A673 (cell line): Measurements from ENCODE around the gene LTA. TPM values are rescaled to one million over a fixed set of nuclear protein-coding genes. Genes with fewer than 3 reads are reported as not detected.

Experiments used
- BruUV-seq: library from RNA; stranded (reverse); fragments of 400-500 nt; replicated peaks from 2 replicates; lab custom pipeline; 2021; lab: Mats Ljungman, UMichigan
- CTCF ChIA-PET: fragments of 300-600 bp; sonication (Branson Sonifier 250); formaldehyde crosslinking; loops from one replicate; lab custom pipeline; 2022; ENCODE audit warnings: antibody characterized with exemption; lab: Charles Lee
- POLR2A ChIA-PET: fragments of 300-600 bp; sonication (Branson Sonifier 250); formaldehyde crosslinking; loops from one replicate; lab custom pipeline; 2022; ENCODE audit warnings: antibody characterized with exemption; ENCODE audit not compliant: low non-redundant PET; lab: Charles Lee
- DNase-seq: peaks from one replicate; pipeline ENCODE4 v3.0.0-alpha.2; 2015; ENCODE audit warnings: low spot score
- H3K27ac ChIP-seq: fragments of 200-600 bp; sonication (generic); 2 replicates; pipeline ENCODE4 v1.5.1; 2016; ENCODE audit warnings: mixed run types, low read depth, mild to moderate bottlenecking, mixed read lengths, antibody characterized with exemption, low read length; ENCODE audit not compliant: poor library complexity, severe bottlenecking
- H3K27me3 ChIP-seq: fragments of 200-600 bp; sonication (generic); replicated peaks from 2 replicates; pipeline ENCODE4 v1.6.1; 2017; ENCODE audit warnings: mixed run types, low read depth, mild to moderate bottlenecking, mixed read lengths, antibody characterized with exemption, low read length; ENCODE audit not compliant: insufficient read depth, poor library complexity
- H3K36me3 ChIP-seq: fragments of 200-600 bp; sonication (generic); 2 replicates; pipeline ENCODE4 v1.6.1; 2016; ENCODE audit warnings: mixed run types, mild to moderate bottlenecking, mixed read lengths, antibody characterized with exemption, low read length; ENCODE audit not compliant: insufficient read depth, poor library complexity, severe bottlenecking
- H3K4me1 ChIP-seq: fragments of 200-600 bp; sonication (generic); 2 replicates; pipeline ENCODE4 v1.6.1; 2017; ENCODE audit warnings: mixed run types, mild to moderate bottlenecking, mixed read lengths, antibody characterized with exemption, low read length; ENCODE audit not compliant: insufficient read depth, poor library complexity, severe bottlenecking
- H3K4me3 ChIP-seq: fragments of 200-600 bp; sonication (generic); 2 replicates; pipeline ENCODE4 v1.5.1; 2016; ENCODE audit warnings: low read depth, mixed run types, mild to moderate bottlenecking, mixed read lengths, low read length; ENCODE audit not compliant: poor library complexity, severe bottlenecking
- H3K9me3 ChIP-seq: fragments of 200-600 bp; sonication (generic); 2 replicates; pipeline ENCODE4 v1.6.1; 2016; ENCODE audit warnings: mixed run types, low read depth, mild to moderate bottlenecking, mixed read lengths, antibody characterized with exemption, low read length; ENCODE audit not compliant: poor library complexity, severe bottlenecking
- CTCF ChIP-seq: fragments of 300-800, 200-600 bp; sonication (generic); conservative IDR thresholded peaks from 2 replicates; pipeline ENCODE4 v1.5.1; 2017; ENCODE audit warnings: low read depth, mild to moderate bottlenecking, antibody characterized with exemption, low read length, moderate library complexity, mixed read lengths
- EZH2 ChIP-seq: fragments of 200-600 bp; sonication (generic); IDR thresholded peaks from 2 replicates; pipeline ENCODE4 v1.6.1; 2017; ENCODE audit warnings: borderline replicate concordance, low read depth, mild to moderate bottlenecking, mixed read lengths, antibody characterized with exemption, low read length; ENCODE audit not compliant: poor library complexity, severe bottlenecking
- intact Hi-C: fragments of 100-400 bp; cut with micrococcal nuclease; formaldehyde crosslinking; loops from one replicate; pipeline ENCODE4 v1.10.0; 2022; ENCODE audit not compliant: unreplicated experiment
- total RNA-seq: library from RNA; stranded (reverse); gene quantifications from 2 replicates; pipeline ENCODE4 v1.2.3, GENCODE V29; 2021

The LTA gene
- total RNA-seq, 1 experiment from 2014 or later: not detected

GRCh38 chr6:31569861-31570536 lies 2.1 kb upstream of the LTA start:
- Histone ChIP-seq H3K4me3 (no peak overlapping the region), H3K27me3 (no peaks in the 10 kb centered on the region), H3K9me3 (no peaks in the 10 kb centered on the region), H3K36me3 (no peaks in the 10 kb centered on the region), H3K27ac (no peak overlapping the region), H3K4me1 (peaks cover 2% of the 10 kb centered on the region)
- ChIA-PET CTCF (no interaction called here), POLR2A (no interaction called here)
- intact Hi-C loops: no loop called here
- no peak for DNase-seq
- no peak for TF ChIP-seq EZH2
- no peak for TF ChIP-seq CTCF
- BruUV-seq: no TSS peak

- Histone ChIP-seq H3K36me3 (no peaks in the 10 kb centered on the region), H3K27ac (no peak overlapping the region), H3K4me1 (peaks cover 5% of the 10 kb centered on the region), H3K9me3 (no peaks in the 10 kb centered on the region), H3K4me3 (no peak overlapping the region), H3K27me3 (no peaks in the 10 kb centered on the region)
- no TSS peak for BruUV-seq
- ChIA-PET CTCF (no interaction called here), POLR2A (no interaction called here)
- no peak for DNase-seq
- TF ChIP-seq EZH2: no peak
- intact Hi-C loops: no loop called here
Measured at GRCh38 chr6:31573239-31574105, 1.4 kb downstream of the LTA start.

GRCh38 chr6:31574106-31575061 lies 2.3 kb downstream of the LTA start:
- no peak for DNase-seq
- Histone ChIP-seq H3K27me3 (no peaks in the 10 kb centered on the region), H3K27ac (no peak overlapping the region), H3K36me3 (no peaks in the 10 kb centered on the region), H3K4me3 (no peak overlapping the region), H3K4me1 (peaks cover 5% of the 10 kb centered on the region), H3K9me3 (no peaks in the 10 kb centered on the region)
- CTCF ChIA-PET: no interaction called here
- BruUV-seq: no TSS peak
- intact Hi-C loops: no loop called here
- POLR2A ChIA-PET: no interaction called here
- TF ChIP-seq EZH2 (no peak), CTCF (no peak)
